PC-3 (cell line): ENCODE measurements around the gene DGCR6L.

Experiments
- EZH2 ChIP-seq: fragments of 300-600 bp; sonication (generic); IDR thresholded peaks from one replicate; pipeline ENCODE4 v1.6.1; 2017; ENCODE audit warnings: antibody characterized with exemption, mild to moderate bottlenecking, low read length; ENCODE audit not compliant: unreplicated experiment
- EZH2phosphoT487 ChIP-seq: fragments of 300-600 bp; sonication (generic); IDR thresholded peaks from 2 replicates; pipeline ENCODE4 v1.6.1; 2018; ENCODE audit warnings: mild to moderate bottlenecking, antibody characterized with exemption, low read length, borderline replicate concordance
- TF ChIP-seq, protein P1 (sequence below): fragments of 300-600 bp; sonication (generic); conservative IDR thresholded peaks from 2 replicates; pipeline ENCODE4 v1.5.1; 2017; ENCODE audit warnings: antibody characterized with exemption, low read depth, mild to moderate bottlenecking, low read length

DNA sequence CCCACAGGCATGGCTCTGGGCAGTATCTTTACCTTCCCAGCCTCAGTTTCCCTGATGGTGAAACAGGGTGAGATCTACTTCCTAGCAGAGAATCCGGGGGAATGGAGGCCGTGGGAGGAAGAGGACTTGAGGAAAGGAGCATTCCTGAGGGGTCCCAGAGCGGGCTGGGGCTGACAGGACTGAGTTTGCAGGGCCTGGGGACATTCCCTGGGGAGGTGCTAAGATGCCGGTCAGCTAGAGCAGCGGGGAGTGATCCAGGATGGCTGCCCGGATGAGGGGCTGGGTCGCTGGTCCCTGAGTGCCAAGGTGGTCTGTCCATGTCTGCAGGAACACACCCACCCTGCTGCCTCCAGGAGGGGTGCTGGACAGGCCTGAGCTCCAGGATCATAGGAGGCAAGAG lies 43.4 kb downstream of the DGCR6L start:
- TF ChIP-seq, protein P1, sequence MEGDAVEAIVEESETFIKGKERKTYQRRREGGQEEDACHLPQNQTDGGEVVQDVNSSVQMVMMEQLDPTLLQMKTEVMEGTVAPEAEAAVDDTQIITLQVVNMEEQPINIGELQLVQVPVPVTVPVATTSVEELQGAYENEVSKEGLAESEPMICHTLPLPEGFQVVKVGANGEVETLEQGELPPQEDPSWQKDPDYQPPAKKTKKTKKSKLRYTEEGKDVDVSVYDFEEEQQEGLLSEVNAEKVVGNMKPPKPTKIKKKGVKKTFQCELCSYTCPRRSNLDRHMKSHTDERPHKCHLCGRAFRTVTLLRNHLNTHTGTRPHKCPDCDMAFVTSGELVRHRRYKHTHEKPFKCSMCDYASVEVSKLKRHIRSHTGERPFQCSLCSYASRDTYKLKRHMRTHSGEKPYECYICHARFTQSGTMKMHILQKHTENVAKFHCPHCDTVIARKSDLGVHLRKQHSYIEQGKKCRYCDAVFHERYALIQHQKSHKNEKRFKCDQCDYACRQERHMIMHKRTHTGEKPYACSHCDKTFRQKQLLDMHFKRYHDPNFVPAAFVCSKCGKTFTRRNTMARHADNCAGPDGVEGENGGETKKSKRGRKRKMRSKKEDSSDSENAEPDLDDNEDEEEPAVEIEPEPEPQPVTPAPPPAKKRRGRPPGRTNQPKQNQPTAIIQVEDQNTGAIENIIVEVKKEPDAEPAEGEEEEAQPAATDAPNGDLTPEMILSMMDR = no peak
- TF ChIP-seq EZH2phosphoT487 (no peak), EZH2 (no peak)
